Keratinocyte (primary cell): Measurements from ENCODE around the gene ZNF292. TPM values are rescaled to one million over a fixed set of nuclear protein-coding genes. Genes with fewer than 3 reads are reported as not detected.

ENCODE experiments used
- DNase-seq: peaks from one replicate; pipeline ENCODE4 v3.0.0-alpha.2; 2011; ENCODE audit warnings: low read depth, missing footprints, low spot score
- FAIRE-seq: peaks from 2 replicates; lab custom pipeline; 2011; peaks lifted over from hg19 to GRCh38; lab: Jason Lieb, UNC
- H2AFZ ChIP-seq: 2 replicates; pipeline ENCODE4 v1.6.0; 2012; ENCODE audit warnings: low read length, control low read depth, inconsistent platforms; ENCODE audit not compliant: control insufficient read depth
- H3K27ac ChIP-seq: 2 replicates; pipeline ENCODE4 v1.5.1; 2011; ENCODE audit warnings: low read length; ENCODE audit not compliant: control insufficient read depth, insufficient read depth
- H3K27me3 ChIP-seq: 3 replicates; pipeline ENCODE4 v1.6.0; 2011; ENCODE audit warnings: low read length; ENCODE audit not compliant: control insufficient read depth, insufficient read depth; ENCODE audit errors: extremely low read depth
- H3K36me3 ChIP-seq, 2 experiments: 2 replicates in 1 of 2; 3 replicates in 1 of 2; pipeline ENCODE4 v1.5.1; 2011; ENCODE audit warnings: low read length in 2 of 2, mild to moderate bottlenecking in 1 of 2; ENCODE audit not compliant: control insufficient read depth in 2 of 2, insufficient read depth in 2 of 2; ENCODE audit errors: extremely low read depth in 1 of 2
- H3K4me1 ChIP-seq: 3 replicates; pipeline ENCODE4 v1.5.1; 2011; ENCODE audit warnings: low read length; ENCODE audit not compliant: control insufficient read depth, insufficient read depth; ENCODE audit errors: extremely low read depth
- H3K4me2 ChIP-seq: 3 replicates; pipeline ENCODE4 v1.6.0; 2011; ENCODE audit warnings: low read depth, low read length; ENCODE audit not compliant: control insufficient read depth, insufficient read depth; ENCODE audit errors: extremely low read depth
- H3K4me3 ChIP-seq, 3 experiments: fragments of 200-600 bp in 1 of 3; sonication (generic) in 1 of 3; 2 replicates in 2 of 3; 3 replicates in 1 of 3; pipeline ENCODE4 v1.5.1; 2011 to 2016; ENCODE audit warnings: low read length in 3 of 3, mild to moderate bottlenecking in 3 of 3, control low read depth in 2 of 3, inconsistent platforms in 1 of 3, low read depth in 1 of 3, mixed read lengths in 1 of 3, mixed run types in 1 of 3, moderate library complexity in 1 of 3; ENCODE audit not compliant: control insufficient read depth in 2 of 3, insufficient read depth in 2 of 3; ENCODE audit errors: extremely low read depth in 1 of 3
- H3K79me2 ChIP-seq: 2 replicates; pipeline ENCODE4 v1.6.0; 2012; ENCODE audit warnings: low read length; ENCODE audit not compliant: control insufficient read depth, insufficient read depth
- H3K9ac ChIP-seq: 3 replicates; pipeline ENCODE4 v1.6.0; 2011; ENCODE audit warnings: low read length; ENCODE audit not compliant: control insufficient read depth, insufficient read depth; ENCODE audit errors: extremely low read depth
- H3K9me1 ChIP-seq: 3 replicates; pipeline ENCODE4 v1.6.0; 2011; ENCODE audit warnings: low read length; ENCODE audit not compliant: control insufficient read depth, insufficient read depth; ENCODE audit errors: extremely low read depth
- H3K9me3 ChIP-seq: 2 replicates; pipeline ENCODE4 v1.5.1; 2012; ENCODE audit warnings: low read depth, low read length; ENCODE audit not compliant: control insufficient read depth
- H4K20me1 ChIP-seq: 3 replicates; pipeline ENCODE4 v1.6.0; 2011; ENCODE audit warnings: low read length; ENCODE audit not compliant: control insufficient read depth, insufficient read depth; ENCODE audit errors: extremely low read depth
- EZH2 ChIP-seq: IDR thresholded peaks from one replicate; pipeline ENCODE4 v1.6.1; 2012; ENCODE audit warnings: inconsistent platforms, mild to moderate bottlenecking, low read length, moderate library complexity
- dilution Hi-C: fragments of 300-500 bp; cut with MboI; formaldehyde crosslinking; loops from one replicate; pipeline ENCODE4 v1.7.0; 2020; ENCODE audit warnings: low sequenced_read_pairs; ENCODE audit not compliant: extremely low pct_ligation_motif_present
- polyA plus RNA-seq, 5 experiments: library from polyadenylated mRNA; depleted of rRNA in 3 of 5; stranded (reverse) in 3 of 5; stranded (forward) in 1 of 5; unstranded in 1 of 5; fragments of >200 nt; gene quantifications; 1 replicate in 1 of 5; 2 replicates in 3 of 5; 3 replicates in 1 of 5; pipeline versions ENCODE4 v1.2.1 to v1.2.3, GENCODE V29; 2011 to 2012; ENCODE audit warnings: missing spikeins in 2 of 5, low read depth in 1 of 5, low replicate concordance in 1 of 5
- TF ChIP-seq, protein P1 (sequence below), 3 experiments: IDR thresholded peaks in 1 of 3; conservative IDR thresholded peaks in 1 of 3; optimal IDR thresholded peaks in 1 of 3; 2 replicates in 2 of 3; 3 replicates in 1 of 3; pipeline versions ENCODE3 to v1.5.1; 2011; ENCODE audit warnings: low read length in 3 of 3, mild to moderate bottlenecking in 3 of 3, moderate library complexity in 2 of 3, control low read depth in 1 of 3, inconsistent platforms in 1 of 3; ENCODE audit not compliant: insufficient read depth in 2 of 3; ENCODE audit errors: extremely low read depth in 1 of 3

The ZNF292 gene
- polyA plus RNA-seq, 1 donor (not counting 4 experiments of a cell fraction or from before 2014, with no cell fraction given): 8.4 TPM

DNA sequence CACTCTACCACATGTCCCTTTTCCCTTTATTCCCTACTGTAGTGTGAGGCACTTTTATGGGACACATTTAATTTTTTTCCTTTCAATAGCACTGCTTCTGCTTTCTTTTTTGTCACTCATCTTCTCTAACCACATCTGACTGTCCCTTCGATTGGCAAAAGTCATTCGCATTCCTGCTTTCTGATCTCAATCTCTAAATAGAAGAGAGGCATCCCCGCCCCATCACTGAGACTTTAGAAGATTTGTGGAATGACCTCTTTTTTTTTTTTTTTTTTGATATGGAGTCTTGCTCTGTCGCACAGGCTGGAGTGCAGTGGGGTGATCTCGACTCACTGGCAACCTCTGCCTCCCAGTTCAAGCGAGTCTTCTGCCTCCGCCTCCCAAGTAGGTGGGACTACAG is 9.1 kb downstream of the ZNF292 start:
- TF ChIP-seq, protein P1, sequence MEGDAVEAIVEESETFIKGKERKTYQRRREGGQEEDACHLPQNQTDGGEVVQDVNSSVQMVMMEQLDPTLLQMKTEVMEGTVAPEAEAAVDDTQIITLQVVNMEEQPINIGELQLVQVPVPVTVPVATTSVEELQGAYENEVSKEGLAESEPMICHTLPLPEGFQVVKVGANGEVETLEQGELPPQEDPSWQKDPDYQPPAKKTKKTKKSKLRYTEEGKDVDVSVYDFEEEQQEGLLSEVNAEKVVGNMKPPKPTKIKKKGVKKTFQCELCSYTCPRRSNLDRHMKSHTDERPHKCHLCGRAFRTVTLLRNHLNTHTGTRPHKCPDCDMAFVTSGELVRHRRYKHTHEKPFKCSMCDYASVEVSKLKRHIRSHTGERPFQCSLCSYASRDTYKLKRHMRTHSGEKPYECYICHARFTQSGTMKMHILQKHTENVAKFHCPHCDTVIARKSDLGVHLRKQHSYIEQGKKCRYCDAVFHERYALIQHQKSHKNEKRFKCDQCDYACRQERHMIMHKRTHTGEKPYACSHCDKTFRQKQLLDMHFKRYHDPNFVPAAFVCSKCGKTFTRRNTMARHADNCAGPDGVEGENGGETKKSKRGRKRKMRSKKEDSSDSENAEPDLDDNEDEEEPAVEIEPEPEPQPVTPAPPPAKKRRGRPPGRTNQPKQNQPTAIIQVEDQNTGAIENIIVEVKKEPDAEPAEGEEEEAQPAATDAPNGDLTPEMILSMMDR (optimal IDR thresholded peaks at IDR 0.05 in 1 of 3, IDR thresholded peaks at IDR 0.05 in 1 of 3, conservative IDR thresholded peaks at IDR 0.05 in 1 of 3; ENCODE audit: extremely low read depth in 1 of 3, insufficient read depth in 2 of 3, low read length in 3 of 3): no peak
- TF ChIP-seq EZH2: no peak
- Histone ChIP-seq H3K9me3 (no peaks in the 10 kb centered on the region), H3K27ac (no peak overlapping the region), H2AFZ (no peak overlapping the region), H3K27me3 (no peaks in the 10 kb centered on the region), H3K4me2 (no peak overlapping the region), H3K79me2 (peaks cover 98% of the 10 kb centered on the region), H3K9ac (no peak overlapping the region), H4K20me1 (no peaks in the 10 kb centered on the region), H3K4me3 (no peak overlapping the region), H3K9me1 (no peaks in the 10 kb centered on the region), H3K36me3 (no peaks in the 10 kb centered on the region), H3K4me1 (no peaks in the 10 kb centered on the region)
- DNase-seq (no peak), FAIRE-seq (no peak)
- dilution Hi-C loops: no loop called here

DNA sequence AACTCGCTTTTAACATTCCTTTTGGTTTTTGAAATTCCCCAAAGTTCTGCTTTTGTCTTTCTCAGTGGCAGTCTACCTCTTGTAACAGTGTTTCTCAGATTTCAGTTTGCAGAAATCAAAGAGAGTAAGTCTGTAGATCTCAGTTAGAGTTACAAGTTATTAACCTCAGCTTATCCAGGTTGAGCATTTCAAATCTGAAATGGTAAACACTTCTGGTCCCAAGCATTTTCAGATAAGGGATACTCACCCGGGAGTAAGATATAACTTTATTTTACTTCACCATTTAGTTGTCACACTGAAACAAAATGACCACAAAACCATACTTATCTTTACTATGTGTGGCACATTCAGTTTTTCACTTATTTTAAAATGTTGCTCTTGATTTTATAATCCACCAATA is 9.8 kb downstream of the ZNF292 start:
- Histone ChIP-seq H3K27ac (no peak overlapping the region), H3K27me3 (no peaks in the 10 kb centered on the region), H3K9ac (no peak overlapping the region), H3K4me3 (no peak overlapping the region), H3K9me3 (no peaks in the 10 kb centered on the region), H3K4me1 (no peaks in the 10 kb centered on the region), H3K79me2 (peaks cover 95% of the 10 kb centered on the region), H2AFZ (no peak overlapping the region), H4K20me1 (no peaks in the 10 kb centered on the region), H3K9me1 (no peaks in the 10 kb centered on the region), H3K36me3 (no peaks in the 10 kb centered on the region), H3K4me2 (no peak overlapping the region)
- no peak for DNase-seq
- no peak for FAIRE-seq
- TF ChIP-seq, protein P1 (optimal IDR thresholded peaks at IDR 0.05 in 1 of 3, IDR thresholded peaks at IDR 0.05 in 1 of 3, conservative IDR thresholded peaks at IDR 0.05 in 1 of 3; ENCODE audit: extremely low read depth in 1 of 3, insufficient read depth in 2 of 3, low read length in 3 of 3): no peak
- TF ChIP-seq EZH2: no peak
- dilution Hi-C loops: no loop called here
